HepG2 (cell line): ENCODE measurements around the gene DEFB128. TPM values are rescaled to one million over a fixed set of nuclear protein-coding genes. Genes with fewer than 3 reads are reported as not detected.

Source experiments
- ARHGAP35 ChIP-seq: sonication (generic); formaldehyde crosslinking; IDR thresholded peaks from 2 replicates; pipeline ENCODE4 v1.9.0; 2022; ENCODE audit warnings: mild to moderate bottlenecking, inconsistent platforms, moderate library complexity, missing genetic modification reagents, borderline replicate concordance
- HCFC1 ChIP-seq: fragments of 150-350 bp; IDR thresholded peaks from 2 replicates; pipeline ENCODE4 v1.6.1; 2014; ENCODE audit warnings: low read depth, low read length
- NFRKB ChIP-seq: fragments of 450-650 bp; IDR thresholded peaks from 2 replicates; pipeline ENCODE4 v1.6.1; 2017
- SP1 ChIP-seq, 2 experiments: fragments of 450-650 bp in 1 of 2; sonication (generic) in 1 of 2; formaldehyde crosslinking in 1 of 2; IDR thresholded peaks; 2 replicates each; pipeline versions ENCODE4 v1.4.0 to v1.6.1; 2016 to 2020; ENCODE audit warnings: missing genetic modification reagents in 1 of 2
- TSC22D2 ChIP-seq: sonication (generic); formaldehyde crosslinking; IDR thresholded peaks from 2 replicates; pipeline ENCODE4 v1.5.1; 2020; ENCODE audit warnings: missing genetic modification reagents, mild to moderate bottlenecking, borderline replicate concordance
- polyA plus RNA-seq, 8 experiments: library from polyadenylated mRNA; depleted of rRNA in 3 of 8; stranded (reverse) in 7 of 8; unstranded in 1 of 8; fragments of >200 nt; fragmentation: Illumina TruSeq in 4 of 8; extraction: Trizol in 4 of 8; gene quantifications; 2 replicates each; pipeline versions ENCODE4 v1.2.1 to v1.2.3, GENCODE V29; 2011 to 2016; ENCODE audit warnings: low read depth in 4 of 8, missing spikeins in 1 of 8, mixed read lengths in 1 of 8; ENCODE audit not compliant: insufficient read depth in 1 of 8
- total RNA-seq, 5 experiments: library from RNA; depleted of rRNA; stranded (reverse); fragments of >200 nt; fragmentation: Illumina TruSeq; extraction: Trizol; gene quantifications; 2 replicates each; pipeline ENCODE4 v1.2.3, GENCODE V29; 2016; ENCODE audit warnings: low read depth in 1 of 5
- TF ChIP-seq, protein P1 (sequence below): sonication (generic); formaldehyde crosslinking; IDR thresholded peaks from 2 replicates; pipeline ENCODE4 v1.9.0; 2021; ENCODE audit warnings: mild to moderate bottlenecking, missing genetic modification reagents
- TF ChIP-seq, protein P2 (sequence below): sonication (generic); formaldehyde crosslinking; IDR thresholded peaks from 2 replicates; pipeline ENCODE4 v1.4.0; 2020; ENCODE audit warnings: missing genetic modification reagents

DEFB128 gene
- total and polyA plus RNA-seq, 2 of the 13 experiments (the other 11 are each of a cell fraction or from before 2014, with no cell fraction given): not detected

DNA sequence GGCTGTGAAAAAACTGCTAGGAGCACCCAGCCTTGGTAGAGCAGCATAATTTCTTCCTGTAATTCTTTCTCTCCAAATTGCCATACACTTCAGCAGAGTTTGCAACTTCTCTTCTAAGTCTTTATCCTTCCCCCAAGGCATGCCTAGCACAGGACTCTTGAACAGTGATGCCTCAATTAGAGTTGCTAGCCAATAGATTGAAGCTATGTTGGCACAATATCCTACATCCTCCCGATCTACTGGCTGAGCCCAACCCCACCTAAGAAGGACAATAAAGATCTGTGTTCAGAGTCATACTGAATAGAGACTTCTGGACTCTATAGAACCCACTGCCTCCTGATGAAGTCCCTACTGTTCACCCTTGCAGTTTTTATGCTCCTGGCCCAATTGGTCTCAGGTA lies 47.2 kb downstream of the DEFB128 start, which contains the start of gene DEFB126 (continued):
- TF ChIP-seq, protein P1, sequence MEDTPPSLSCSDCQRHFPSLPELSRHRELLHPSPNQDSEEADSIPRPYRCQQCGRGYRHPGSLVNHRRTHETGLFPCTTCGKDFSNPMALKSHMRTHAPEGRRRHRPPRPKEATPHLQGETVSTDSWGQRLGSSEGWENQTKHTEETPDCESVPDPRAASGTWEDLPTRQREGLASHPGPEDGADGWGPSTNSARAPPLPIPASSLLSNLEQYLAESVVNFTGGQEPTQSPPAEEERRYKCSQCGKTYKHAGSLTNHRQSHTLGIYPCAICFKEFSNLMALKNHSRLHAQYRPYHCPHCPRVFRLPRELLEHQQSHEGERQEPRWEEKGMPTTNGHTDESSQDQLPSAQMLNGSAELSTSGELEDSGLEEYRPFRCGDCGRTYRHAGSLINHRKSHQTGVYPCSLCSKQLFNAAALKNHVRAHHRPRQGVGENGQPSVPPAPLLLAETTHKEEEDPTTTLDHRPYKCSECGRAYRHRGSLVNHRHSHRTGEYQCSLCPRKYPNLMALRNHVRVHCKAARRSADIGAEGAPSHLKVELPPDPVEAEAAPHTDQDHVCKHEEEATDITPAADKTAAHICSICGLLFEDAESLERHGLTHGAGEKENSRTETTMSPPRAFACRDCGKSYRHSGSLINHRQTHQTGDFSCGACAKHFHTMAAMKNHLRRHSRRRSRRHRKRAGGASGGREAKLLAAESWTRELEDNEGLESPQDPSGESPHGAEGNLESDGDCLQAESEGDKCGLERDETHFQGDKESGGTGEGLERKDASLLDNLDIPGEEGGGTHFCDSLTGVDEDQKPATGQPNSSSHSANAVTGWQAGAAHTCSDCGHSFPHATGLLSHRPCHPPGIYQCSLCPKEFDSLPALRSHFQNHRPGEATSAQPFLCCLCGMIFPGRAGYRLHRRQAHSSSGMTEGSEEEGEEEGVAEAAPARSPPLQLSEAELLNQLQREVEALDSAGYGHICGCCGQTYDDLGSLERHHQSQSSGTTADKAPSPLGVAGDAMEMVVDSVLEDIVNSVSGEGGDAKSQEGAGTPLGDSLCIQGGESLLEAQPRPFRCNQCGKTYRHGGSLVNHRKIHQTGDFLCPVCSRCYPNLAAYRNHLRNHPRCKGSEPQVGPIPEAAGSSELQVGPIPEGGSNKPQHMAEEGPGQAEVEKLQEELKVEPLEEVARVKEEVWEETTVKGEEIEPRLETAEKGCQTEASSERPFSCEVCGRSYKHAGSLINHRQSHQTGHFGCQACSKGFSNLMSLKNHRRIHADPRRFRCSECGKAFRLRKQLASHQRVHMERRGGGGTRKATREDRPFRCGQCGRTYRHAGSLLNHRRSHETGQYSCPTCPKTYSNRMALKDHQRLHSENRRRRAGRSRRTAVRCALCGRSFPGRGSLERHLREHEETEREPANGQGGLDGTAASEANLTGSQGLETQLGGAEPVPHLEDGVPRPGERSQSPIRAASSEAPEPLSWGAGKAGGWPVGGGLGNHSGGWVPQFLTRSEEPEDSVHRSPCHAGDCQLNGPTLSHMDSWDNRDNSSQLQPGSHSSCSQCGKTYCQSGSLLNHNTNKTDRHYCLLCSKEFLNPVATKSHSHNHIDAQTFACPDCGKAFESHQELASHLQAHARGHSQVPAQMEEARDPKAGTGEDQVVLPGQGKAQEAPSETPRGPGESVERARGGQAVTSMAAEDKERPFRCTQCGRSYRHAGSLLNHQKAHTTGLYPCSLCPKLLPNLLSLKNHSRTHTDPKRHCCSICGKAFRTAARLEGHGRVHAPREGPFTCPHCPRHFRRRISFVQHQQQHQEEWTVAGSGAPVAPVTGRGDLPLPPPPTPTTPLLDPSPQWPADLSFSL (CRISPR knock-in tag): no peak
- TF ChIP-seq ARHGAP35 (CRISPR knock-in tag) (no peak), TSC22D2 (no peak), HCFC1 (no peak), SP1 (IDR thresholded peaks at IDR 0.05) (no peak), SP1 (CRISPR knock-in tag; IDR thresholded peaks at IDR 0.05) (no peak), NFRKB (no peak)
- TF ChIP-seq, protein P2, sequence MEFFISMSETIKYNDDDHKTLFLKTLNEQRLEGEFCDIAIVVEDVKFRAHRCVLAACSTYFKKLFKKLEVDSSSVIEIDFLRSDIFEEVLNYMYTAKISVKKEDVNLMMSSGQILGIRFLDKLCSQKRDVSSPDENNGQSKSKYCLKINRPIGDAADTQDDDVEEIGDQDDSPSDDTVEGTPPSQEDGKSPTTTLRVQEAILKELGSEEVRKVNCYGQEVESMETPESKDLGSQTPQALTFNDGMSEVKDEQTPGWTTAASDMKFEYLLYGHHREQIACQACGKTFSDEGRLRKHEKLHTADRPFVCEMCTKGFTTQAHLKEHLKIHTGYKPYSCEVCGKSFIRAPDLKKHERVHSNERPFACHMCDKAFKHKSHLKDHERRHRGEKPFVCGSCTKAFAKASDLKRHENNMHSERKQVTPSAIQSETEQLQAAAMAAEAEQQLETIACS (CRISPR knock-in tag): no peak

Other genes with a start within 250 kb of the DEFB128 start
- gene DEFB125, start 102.0 kb downstream of the DEFB128 start, total RNA-seq (2016; rRNA removed; fragmentation: Illumina TruSeq; extraction: Trizol): not detected in 2 replicates
- gene DEFB125, start 102.0 kb downstream of the DEFB128 start, polyA plus RNA-seq (2011; rRNA removed): not detected in 2 replicates
- gene DEFB126, start 47.1 kb downstream of the DEFB128 start, total RNA-seq (2016; rRNA removed; fragmentation: Illumina TruSeq; extraction: Trizol): not detected in 2 replicates
- not detected in 2 replicates for gene DEFB126, start 47.1 kb downstream of the DEFB128 start, polyA plus RNA-seq (2011; rRNA removed)
- gene DEFB127, start 32.3 kb downstream of the DEFB128 start, total RNA-seq (2016; rRNA removed; fragmentation: Illumina TruSeq; extraction: Trizol): not detected in 2 replicates
- not detected in 2 replicates for gene DEFB127, start 32.3 kb downstream of the DEFB128 start, polyA plus RNA-seq (2011; rRNA removed)
- not detected in 2 replicates for gene DEFB129, start 37.5 kb upstream of the DEFB128 start, total RNA-seq (2016; rRNA removed; fragmentation: Illumina TruSeq; extraction: Trizol)
- gene DEFB129, start 37.5 kb upstream of the DEFB128 start, polyA plus RNA-seq (2011; rRNA removed): not detected in 2 replicates
- gene DEFB132, start 68.0 kb upstream of the DEFB128 start, total RNA-seq (2016; rRNA removed; fragmentation: Illumina TruSeq; extraction: Trizol): not detected in 2 replicates
- gene DEFB132, start 68.0 kb upstream of the DEFB128 start, polyA plus RNA-seq (2011; rRNA removed): not detected in 2 replicates
- gene C20orf96, start 101.0 kb upstream of the DEFB128 start, total RNA-seq (2016; rRNA removed; fragmentation: Illumina TruSeq; extraction: Trizol): 3.8 and 4.7 TPM in 2 replicates
- 18.2 and 20.6 TPM in 2 replicates for gene C20orf96, start 101.0 kb upstream of the DEFB128 start, polyA plus RNA-seq (2011; rRNA removed)
- 56.2 and 63.0 TPM in 2 replicates for gene ZCCHC3, start 107.9 kb upstream of the DEFB128 start, total RNA-seq (2016; rRNA removed; fragmentation: Illumina TruSeq; extraction: Trizol)
- gene ZCCHC3, start 107.9 kb upstream of the DEFB128 start, polyA plus RNA-seq (2011; rRNA removed): 43.8 and 46.6 TPM in 2 replicates
- gene SOX12, start 135.8 kb upstream of the DEFB128 start, total RNA-seq (2016; rRNA removed; fragmentation: Illumina TruSeq; extraction: Trizol): 12.1 and 18.7 TPM in 2 replicates
- gene SOX12, start 135.8 kb upstream of the DEFB128 start, polyA plus RNA-seq (2011; rRNA removed): 10.0 and 11.5 TPM in 2 replicates
- gene NRSN2, start 157.4 kb upstream of the DEFB128 start, total RNA-seq (2016; rRNA removed; fragmentation: Illumina TruSeq; extraction: Trizol): 28.4 and 32.3 TPM in 2 replicates
- gene NRSN2, start 157.4 kb upstream of the DEFB128 start, polyA plus RNA-seq (2011; rRNA removed): 49.4 and 63.3 TPM in 2 replicates
- gene TRIB3, start 191.0 kb upstream of the DEFB128 start, total RNA-seq (2016; rRNA removed; fragmentation: Illumina TruSeq; extraction: Trizol): 106 and 115 TPM in 2 replicates
- 150 and 241 TPM in 2 replicates for gene TRIB3, start 191.0 kb upstream of the DEFB128 start, polyA plus RNA-seq (2011; rRNA removed)
- 121 and 149 TPM in 2 replicates for gene RBCK1, start 218.6 kb upstream of the DEFB128 start, total RNA-seq (2016; rRNA removed; fragmentation: Illumina TruSeq; extraction: Trizol)
- gene RBCK1, start 218.6 kb upstream of the DEFB128 start, polyA plus RNA-seq (2011; rRNA removed): 215 and 270 TPM in 2 replicates